SKM-1 (cell line): ENCODE measurements around the gene IRAK1.
"Not testable (repeated sequence)": the region's sequence is repeated elsewhere in the genome, so short reads cannot be mapped to it uniquely, and the experiment has no call there.

Source experiments
- DNase-seq: peaks from one replicate; lab custom pipeline; 2025; ENCODE audit not compliant: unreplicated experiment; lab: John Stamatoyannopoulos, UW

IRAK1 gene

DNA sequence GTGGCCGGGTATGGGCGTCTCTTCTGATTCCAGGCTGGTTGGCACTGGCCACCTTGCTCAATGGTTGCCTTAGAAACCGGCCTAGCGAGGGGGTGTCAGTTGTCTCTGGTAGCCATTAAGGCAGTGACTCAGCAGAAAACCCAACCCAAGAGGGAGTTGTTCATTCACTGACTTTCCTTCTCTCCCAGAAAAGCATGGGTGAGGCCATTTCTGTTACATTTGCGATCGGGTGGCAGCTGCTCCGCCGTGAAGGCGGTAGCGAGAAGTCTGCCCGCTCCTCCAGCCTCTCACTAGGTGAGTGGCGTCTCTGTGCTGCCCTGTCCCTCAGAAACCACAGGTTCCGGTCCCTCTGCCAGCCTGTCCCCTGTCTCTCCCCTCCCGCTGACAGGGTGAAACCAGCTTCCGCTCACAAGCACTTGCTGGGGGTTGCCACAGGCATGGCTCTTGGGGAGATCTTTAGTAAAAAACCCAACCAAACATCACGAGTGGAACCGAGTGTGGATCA, 17.4 kb downstream of the IRAK1 start:
- DNase-seq = peak; percentile 59

- no peak for DNase-seq
Observed at GRCh38 chrX:154000051-154000450, 19.7 kb downstream of the IRAK1 start.

DNA sequence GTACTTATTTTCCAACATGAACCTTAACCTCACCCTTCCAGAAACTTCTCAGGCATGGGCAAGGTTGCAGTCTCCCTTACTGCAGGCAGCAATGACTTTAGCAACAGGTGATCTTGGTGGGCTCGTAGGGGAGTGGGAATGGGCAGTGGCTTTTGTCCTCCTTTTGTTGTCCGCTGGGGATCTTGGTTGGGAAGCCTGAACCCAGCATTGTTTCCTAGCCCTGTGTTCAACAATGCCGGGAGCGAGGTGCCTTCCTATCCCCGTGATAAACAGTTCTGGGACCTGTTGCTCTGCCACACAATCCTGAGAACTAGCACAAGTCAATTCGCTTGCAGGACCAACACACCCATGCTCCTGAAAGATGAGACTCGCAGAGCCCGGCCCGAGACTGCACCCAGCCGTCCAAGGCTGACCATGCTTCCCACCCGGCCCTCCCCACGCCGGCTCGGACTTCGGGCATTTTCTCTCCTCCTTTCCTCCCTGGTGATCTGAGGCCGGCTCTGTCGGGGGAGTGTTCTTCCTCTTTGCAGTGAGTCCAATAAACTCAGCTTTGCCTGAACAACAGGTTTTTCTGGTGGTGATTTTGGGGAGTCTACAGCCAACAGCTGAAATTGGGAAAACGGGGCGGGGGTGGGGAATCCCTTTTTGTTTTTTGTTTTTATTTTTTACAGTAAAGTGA, 20.2 kb downstream of the IRAK1 start:
- DNase-seq = no peak

DNA sequence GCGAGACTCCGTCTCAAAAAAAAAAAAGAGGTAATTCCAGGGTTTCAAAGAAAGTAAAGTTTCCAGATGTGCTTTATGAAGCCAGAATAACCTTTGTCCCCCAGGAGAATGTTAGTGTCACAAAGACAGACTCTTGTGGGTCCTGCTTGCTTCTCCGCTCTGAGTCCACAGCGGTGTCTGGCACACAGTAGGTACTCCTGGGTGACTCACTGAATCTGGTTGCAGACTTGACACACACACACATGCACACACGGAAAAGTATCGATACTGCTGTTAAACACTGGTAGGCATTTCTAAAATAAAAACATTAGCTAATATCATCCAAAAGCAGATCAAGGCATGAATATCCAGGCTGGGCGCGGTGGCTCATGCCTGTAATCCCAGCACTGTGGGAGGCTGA, 24.2 kb downstream of the IRAK1 start:
- DNase-seq = no peak

- DNase-seq = not testable (repeated sequence)
Observed at GRCh38 chrX:153994398-153994797, 25.3 kb downstream of the IRAK1 start.

- no peak for DNase-seq
Observed at GRCh38 chrX:153993978-153994377, 25.7 kb downstream of the IRAK1 start.

DNA sequence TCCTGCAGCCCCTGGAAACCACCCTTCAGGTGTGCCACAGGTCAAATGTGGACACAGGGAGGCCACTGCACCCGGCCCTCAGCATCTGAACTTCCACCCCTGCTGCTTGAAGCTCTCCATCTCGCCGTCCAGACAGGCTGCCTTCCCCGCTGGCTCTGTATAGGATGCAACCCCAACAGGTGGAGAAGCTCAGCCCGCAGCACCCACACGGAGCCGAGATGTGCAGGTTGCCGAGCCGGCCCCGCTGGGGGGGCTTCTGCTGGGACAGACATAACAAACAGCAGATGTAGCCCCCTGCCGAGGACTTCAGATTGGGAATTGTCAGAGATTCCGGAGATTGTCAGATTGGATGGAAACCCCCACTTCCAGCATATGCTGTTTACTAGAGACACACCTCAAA, 26.6 kb downstream of the IRAK1 start:
- no peak for DNase-seq

DNA sequence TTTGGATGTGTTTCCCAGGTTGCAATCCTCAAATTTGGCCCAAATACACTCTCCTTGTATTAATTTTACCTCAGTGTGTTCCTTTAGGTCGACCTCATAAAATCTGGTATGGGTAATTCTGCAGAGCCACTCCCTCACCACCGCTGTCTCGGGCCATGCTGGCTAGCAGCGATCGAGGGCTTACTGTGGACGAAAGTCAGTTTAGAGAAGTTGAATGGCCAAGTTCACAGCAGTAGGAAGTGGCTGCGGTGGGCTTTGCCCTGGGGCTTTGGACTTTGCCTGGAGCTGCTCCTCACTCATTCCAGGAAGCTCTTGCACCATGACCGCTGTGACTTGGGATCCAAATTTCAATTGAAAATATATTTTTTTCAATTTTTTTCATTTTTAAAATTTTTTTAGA, 27.5 kb downstream of the IRAK1 start:
- no peak for DNase-seq

GRCh38 chrX:153991013-153991580, 28.6 kb downstream of the IRAK1 start:
- DNase-seq = no peak

- DNase-seq = no peak
Observed at GRCh38 chrX:153989973-153990655, 29.6 kb downstream of the IRAK1 start.

DNA sequence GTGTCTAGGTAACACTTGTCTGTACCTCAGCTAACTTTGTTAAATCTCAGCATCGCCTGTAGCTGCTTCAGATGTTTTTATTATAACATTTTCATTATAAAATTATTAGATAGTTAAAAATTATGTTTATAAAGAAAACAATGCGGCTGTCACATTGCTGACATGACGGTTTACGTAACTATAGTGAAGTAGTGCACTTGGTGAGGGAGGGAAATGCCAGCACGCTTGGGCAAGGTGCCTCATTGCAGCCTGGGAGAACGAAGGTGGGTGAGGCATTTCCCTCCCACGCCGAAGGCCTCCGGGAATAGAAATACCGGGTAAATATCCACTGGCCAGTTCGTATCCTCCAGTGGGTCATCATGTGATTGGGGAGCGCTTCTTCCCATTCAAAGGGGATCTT, 31.2 kb downstream of the IRAK1 start:
- DNase-seq = no peak

GRCh38 chrX:153984351-153985178, 35.1 kb downstream of the IRAK1 start:
- DNase-seq = no peak

- DNase-seq = no peak
Observed at GRCh38 chrX:153983321-153983801, 36.3 kb downstream of the IRAK1 start.

GRCh38 chrX:153981771-153982533, 37.8 kb downstream of the IRAK1 start:
- no peak for DNase-seq

- no peak for DNase-seq
Observed at GRCh38 chrX:153981231-153981630, 38.5 kb downstream of the IRAK1 start.

GRCh38 chrX:153980394-153980793, 39.3 kb downstream of the IRAK1 start:
- not testable (repeated sequence) for DNase-seq

- DNase-seq = no peak
Observed at GRCh38 chrX:153974726-153975286, 44.9 kb downstream of the IRAK1 start.

DNA sequence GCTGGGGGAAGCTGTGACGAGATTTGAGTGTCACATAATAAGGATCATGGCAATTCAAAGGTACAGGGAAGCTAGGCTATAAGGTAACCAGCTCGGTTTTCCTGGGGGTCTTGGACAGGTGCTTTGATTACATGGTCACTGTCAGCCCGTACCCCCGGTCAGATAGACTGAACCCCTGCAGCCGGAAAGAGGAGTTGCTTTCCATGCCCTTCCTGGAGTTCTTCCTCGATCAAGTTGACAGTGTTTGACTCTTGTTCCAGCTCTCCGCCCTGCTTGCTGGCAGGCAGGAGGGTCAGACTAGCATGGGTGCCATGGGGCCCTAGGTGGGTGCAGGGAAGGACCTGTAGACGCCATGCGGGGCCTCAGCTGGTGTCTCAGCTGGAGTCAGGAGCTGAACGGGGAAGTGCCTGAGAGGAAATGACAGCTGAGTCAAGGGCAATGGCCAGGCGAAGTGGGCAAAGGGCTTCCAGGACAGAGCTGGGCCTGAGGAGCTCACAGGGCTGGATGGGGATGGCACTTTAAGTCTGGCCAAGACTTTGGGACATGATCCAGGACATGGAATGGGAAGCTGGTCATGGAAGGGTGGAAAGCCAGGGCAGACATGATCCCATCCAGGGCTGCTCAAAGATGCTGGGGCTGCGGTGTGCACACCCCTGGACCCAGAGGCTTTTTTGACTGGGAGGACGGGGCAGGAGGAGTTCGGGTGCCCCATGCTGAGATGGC, 45.5 kb downstream of the IRAK1 start:
- DNase-seq = no peak
